ENCODE results near the gene ANK2.

ANK2 gene

DNA sequence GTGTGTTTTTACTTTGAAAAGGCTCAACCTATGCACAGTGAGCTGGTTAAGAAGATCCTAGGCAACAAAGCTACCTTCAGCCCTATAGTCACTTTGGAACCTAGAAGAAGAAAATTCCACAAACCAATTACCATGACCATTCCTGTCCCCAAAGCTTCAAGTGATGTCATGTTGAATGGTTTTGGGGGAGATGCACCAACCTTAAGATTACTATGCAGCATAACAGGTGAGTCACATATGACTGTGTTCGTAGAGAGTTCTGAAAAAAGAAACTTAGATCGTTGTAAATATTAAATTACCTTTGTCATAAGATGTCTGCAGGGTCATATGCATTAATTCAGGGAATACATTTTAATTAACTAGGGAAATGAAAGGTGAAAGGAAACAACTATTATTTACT, 287.1 kb downstream of the ANK2 start:
- no peak overlapping the region for H3K4me3 ChIP-seq (ENCODE audit: low read depth, low read length, poor library complexity, severe bottlenecking)
- H3F3A ChIP-seq (ENCODE audit: insufficient read depth, low read length), result no peaks in the 10 kb centered on the region
- H2AFZ ChIP-seq (ENCODE audit: low read length), result no peak overlapping the region
- H3K9me3 ChIP-seq (ENCODE audit: low read length), result no peaks in the 10 kb centered on the region
- H3K27ac ChIP-seq (ENCODE audit: low read depth, low read length, poor library complexity, severe bottlenecking), result no peak overlapping the region
- H3K9ac ChIP-seq (ENCODE audit: low read length), result no peak overlapping the region
- no peaks in the 10 kb centered on the region for H4K20me1 ChIP-seq (ENCODE audit: insufficient read depth, low read length)
- no peaks in the 10 kb centered on the region for H3K36me3 ChIP-seq (ENCODE audit: insufficient read depth, low read length)
- no peak overlapping the region for H3K4me2 ChIP-seq (ENCODE audit: low read length)
- H3K9me2 ChIP-seq (ENCODE audit: low read depth, low read length), result no peaks in the 10 kb centered on the region
- H3K27me3 ChIP-seq (ENCODE audit: insufficient read depth, low read length), result no peaks in the 10 kb centered on the region
- H3K79me2 ChIP-seq (ENCODE audit: insufficient read depth, low read length), result no peaks in the 10 kb centered on the region
- TF ChIP-seq, protein P1, sequence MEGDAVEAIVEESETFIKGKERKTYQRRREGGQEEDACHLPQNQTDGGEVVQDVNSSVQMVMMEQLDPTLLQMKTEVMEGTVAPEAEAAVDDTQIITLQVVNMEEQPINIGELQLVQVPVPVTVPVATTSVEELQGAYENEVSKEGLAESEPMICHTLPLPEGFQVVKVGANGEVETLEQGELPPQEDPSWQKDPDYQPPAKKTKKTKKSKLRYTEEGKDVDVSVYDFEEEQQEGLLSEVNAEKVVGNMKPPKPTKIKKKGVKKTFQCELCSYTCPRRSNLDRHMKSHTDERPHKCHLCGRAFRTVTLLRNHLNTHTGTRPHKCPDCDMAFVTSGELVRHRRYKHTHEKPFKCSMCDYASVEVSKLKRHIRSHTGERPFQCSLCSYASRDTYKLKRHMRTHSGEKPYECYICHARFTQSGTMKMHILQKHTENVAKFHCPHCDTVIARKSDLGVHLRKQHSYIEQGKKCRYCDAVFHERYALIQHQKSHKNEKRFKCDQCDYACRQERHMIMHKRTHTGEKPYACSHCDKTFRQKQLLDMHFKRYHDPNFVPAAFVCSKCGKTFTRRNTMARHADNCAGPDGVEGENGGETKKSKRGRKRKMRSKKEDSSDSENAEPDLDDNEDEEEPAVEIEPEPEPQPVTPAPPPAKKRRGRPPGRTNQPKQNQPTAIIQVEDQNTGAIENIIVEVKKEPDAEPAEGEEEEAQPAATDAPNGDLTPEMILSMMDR (IDR thresholded peaks at IDR 0.05; ENCODE audit: low read length), result no peak
- TF ChIP-seq EZH2 (IDR thresholded peaks at IDR 0.05; ENCODE audit: borderline replicate concordance, low read length), result no peak
- H3K4me1 ChIP-seq (ENCODE audit: insufficient read depth, low read length, severe bottlenecking), result no peaks in the 10 kb centered on the region

DNA sequence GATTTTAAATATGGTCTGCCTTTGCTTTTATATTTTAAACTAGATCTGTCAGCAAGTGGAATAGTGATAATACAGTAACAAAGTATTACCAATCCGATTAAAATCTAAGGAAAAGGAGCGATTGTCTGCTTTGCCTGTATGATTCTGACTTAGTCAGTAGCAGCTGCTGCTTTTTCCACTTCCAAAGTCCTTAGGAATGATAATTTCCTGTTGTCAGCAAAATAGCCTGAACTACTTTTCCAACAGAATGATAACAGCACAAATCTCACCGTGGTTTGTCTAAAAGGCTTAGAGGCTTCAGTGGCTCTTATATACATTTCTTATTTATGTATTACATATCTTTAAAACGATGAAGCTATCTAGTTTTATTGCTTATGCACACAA, 290.0 kb downstream of the ANK2 start:
- Histone ChIP-seq H3K36me3 (ENCODE audit: insufficient read depth, low read length) (no peaks in the 10 kb centered on the region), H3K4me1 (ENCODE audit: insufficient read depth, low read length, severe bottlenecking) (no peaks in the 10 kb centered on the region), H3K27me3 (ENCODE audit: insufficient read depth, low read length) (no peaks in the 10 kb centered on the region), H3K9me2 (ENCODE audit: low read depth, low read length) (no peaks in the 10 kb centered on the region), H4K20me1 (ENCODE audit: insufficient read depth, low read length) (no peaks in the 10 kb centered on the region), H3K79me2 (ENCODE audit: insufficient read depth, low read length) (no peaks in the 10 kb centered on the region), H2AFZ (ENCODE audit: low read length) (no peak overlapping the region), H3K27ac (ENCODE audit: low read depth, low read length, poor library complexity, severe bottlenecking) (no peak overlapping the region), H3K4me2 (ENCODE audit: low read length) (no peak overlapping the region), H3K9me3 (ENCODE audit: low read length) (no peaks in the 10 kb centered on the region), H3K9ac (ENCODE audit: low read length) (no peak overlapping the region), H3F3A (ENCODE audit: insufficient read depth, low read length) (no peaks in the 10 kb centered on the region), H3K4me3 (ENCODE audit: low read depth, low read length, poor library complexity, severe bottlenecking) (no peak overlapping the region)
- no peak for TF ChIP-seq EZH2 (IDR thresholded peaks at IDR 0.05; ENCODE audit: borderline replicate concordance, low read length)
- TF ChIP-seq, protein P1 (IDR thresholded peaks at IDR 0.05; ENCODE audit: low read length), result no peak

DNA sequence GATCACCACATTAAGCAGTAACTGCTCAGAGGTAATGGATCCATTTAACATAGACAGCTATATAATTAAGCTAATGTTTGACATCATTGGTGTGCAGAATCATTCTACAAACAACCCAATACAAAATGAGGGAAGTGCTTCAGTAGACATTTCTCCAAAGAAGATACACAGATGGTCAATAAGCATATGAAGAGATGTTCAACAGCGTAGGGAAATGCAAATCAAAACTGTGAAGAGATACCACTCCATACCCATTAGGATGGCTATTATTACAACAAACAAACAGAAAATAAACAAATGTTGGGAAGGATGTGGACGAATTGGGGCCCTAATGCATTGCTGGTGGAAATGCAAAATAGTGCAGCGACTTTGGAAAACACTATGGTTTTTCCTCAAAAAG, 294.6 kb downstream of the ANK2 start:
- Histone ChIP-seq H3K9me3 (ENCODE audit: low read length) (no peaks in the 10 kb centered on the region), H4K20me1 (ENCODE audit: insufficient read depth, low read length) (no peaks in the 10 kb centered on the region), H3K27ac (ENCODE audit: low read depth, low read length, poor library complexity, severe bottlenecking) (no peak overlapping the region), H3K9ac (ENCODE audit: low read length) (no peak overlapping the region), H3K4me2 (ENCODE audit: low read length) (no peak overlapping the region), H2AFZ (ENCODE audit: low read length) (no peak overlapping the region), H3K79me2 (ENCODE audit: insufficient read depth, low read length) (no peaks in the 10 kb centered on the region), H3K27me3 (ENCODE audit: insufficient read depth, low read length) (no peaks in the 10 kb centered on the region), H3K4me3 (ENCODE audit: low read depth, low read length, poor library complexity, severe bottlenecking) (no peak overlapping the region), H3K36me3 (ENCODE audit: insufficient read depth, low read length) (no peaks in the 10 kb centered on the region), H3K9me2 (ENCODE audit: low read depth, low read length) (no peaks in the 10 kb centered on the region), H3K4me1 (ENCODE audit: insufficient read depth, low read length, severe bottlenecking) (no peaks in the 10 kb centered on the region), H3F3A (ENCODE audit: insufficient read depth, low read length) (no peaks in the 10 kb centered on the region)
- TF ChIP-seq EZH2 (IDR thresholded peaks at IDR 0.05; ENCODE audit: borderline replicate concordance, low read length), result no peak
- TF ChIP-seq, protein P1 (IDR thresholded peaks at IDR 0.05; ENCODE audit: low read length), result no peak

Measured in OCI-LY1 (cell line).